ENCODE data around the gene KRT75. TPM values are rescaled to one million over a fixed set of nuclear protein-coding genes. Genes with fewer than 3 reads are reported as not detected.

KRT75 gene
- total RNA-seq, 1 donor from 2014 or later = not detected

GRCh38 chr12:52385226-52385702 lies 48.9 kb downstream of the KRT75 start, which contains the start of gene KRT84:
Gene KRT84, minus strand, starts transcription at chr12:52385652. Its CDS starts 67 bp downstream, at chr12:52385585.
- Mint-ChIP-seq H3K4me3 (ENCODE audit: unreplicated experiment) (no peak within 1 kb of the TSS), H3K9me3 (ENCODE audit: low read depth) (no peaks in the 10 kb centered on the region)
- no peak for DNase-seq (ENCODE audit: low spot score)

GRCh38 chr12:52383331-52383730 lies 50.8 kb downstream of the KRT75 start:
- Mint-ChIP-seq H3K27me3 (ENCODE audit: low read depth) (peaks cover 23% of the 10 kb centered on the region), H3K9me3 (ENCODE audit: low read depth) (no peaks in the 10 kb centered on the region), H3K4me3 (ENCODE audit: unreplicated experiment) (no peak overlapping the region), H3K27ac (ENCODE audit: unreplicated experiment) (no peak overlapping the region), H3K4me1 (ENCODE audit: low read depth) (no peaks in the 10 kb centered on the region), H3K36me3 (ENCODE audit: low read depth) (no peaks in the 10 kb centered on the region)
- no peak for TF ChIP-seq CTCF (IDR thresholded peaks at IDR 0.05)
- DNase-seq (ENCODE audit: low spot score) = no peak

More at GRCh38 chr12:52385226-52385702, 48.9 kb downstream of the KRT75 start, which contains the start of gene KRT84:
- Mint-ChIP-seq H3K27me3 (ENCODE audit: low read depth) (peaks cover 22% of the 10 kb centered on the region), H3K4me1 (ENCODE audit: low read depth) (peaks cover 8% of the 10 kb centered on the region), H3K27ac (ENCODE audit: unreplicated experiment) (no peak within 1 kb of the TSS), H3K36me3 (ENCODE audit: low read depth) (no peaks in the 10 kb centered on the region)
- no peak for TF ChIP-seq CTCF (IDR thresholded peaks at IDR 0.05)

- Mint-ChIP-seq H3K4me3 (ENCODE audit: unreplicated experiment) (no peak overlapping the region), H3K27ac (ENCODE audit: unreplicated experiment) (no peak overlapping the region), H3K9me3 (ENCODE audit: low read depth) (no peaks in the 10 kb centered on the region), H3K4me1 (ENCODE audit: low read depth) (no peaks in the 10 kb centered on the region), H3K36me3 (ENCODE audit: low read depth) (no peaks in the 10 kb centered on the region), H3K27me3 (ENCODE audit: low read depth) (peaks cover 23% of the 10 kb centered on the region)
- no peak for TF ChIP-seq CTCF (IDR thresholded peaks at IDR 0.05)
- DNase-seq (ENCODE audit: low spot score) = no peak
Measured at GRCh38 chr12:52382854-52383253, 51.3 kb downstream of the KRT75 start.

GRCh38 chr12:52381206-52381605 lies 53.0 kb downstream of the KRT75 start:
- Mint-ChIP-seq H3K9me3 (ENCODE audit: low read depth) (no peaks in the 10 kb centered on the region), H3K4me3 (ENCODE audit: unreplicated experiment) (no peak overlapping the region), H3K27me3 (ENCODE audit: low read depth) (peaks cover 32% of the 10 kb centered on the region), H3K4me1 (ENCODE audit: low read depth) (no peaks in the 10 kb centered on the region), H3K27ac (ENCODE audit: unreplicated experiment) (peak overlapping the region; percentile 32), H3K36me3 (ENCODE audit: low read depth) (no peaks in the 10 kb centered on the region)
- TF ChIP-seq CTCF (IDR thresholded peaks at IDR 0.05) = no peak
- no peak for DNase-seq (ENCODE audit: low spot score)

GRCh38 chr12:52380271-52380694 lies 53.9 kb downstream of the KRT75 start:
- peaks cover 35% of the 10 kb centered on the region for H3K27me3 Mint-ChIP-seq (ENCODE audit: low read depth)
- H3K27ac Mint-ChIP-seq (ENCODE audit: unreplicated experiment) = no peak overlapping the region
- peak; percentile 76 for TF ChIP-seq CTCF (IDR thresholded peaks at IDR 0.05)
- H3K4me3 Mint-ChIP-seq (ENCODE audit: unreplicated experiment) = no peak overlapping the region
- H3K36me3 Mint-ChIP-seq (ENCODE audit: low read depth) = no peaks in the 10 kb centered on the region
- DNase-seq (ENCODE audit: low spot score) = no peak
- no peaks in the 10 kb centered on the region for H3K4me1 Mint-ChIP-seq (ENCODE audit: low read depth)
- H3K9me3 Mint-ChIP-seq (ENCODE audit: low read depth) = no peaks in the 10 kb centered on the region

Measured in chondrocyte (in vitro differentiated cells).